ENCODE results near the gene CGB2. TPM values are rescaled to one million over a fixed set of nuclear protein-coding genes. Genes with fewer than 3 reads are reported as not detected.
A peak's percentile ranks its signal among the peaks of the same experiment; 100 is the strongest.
"Not testable (repeated sequence)": the region's sequence is repeated elsewhere in the genome, so short reads cannot be mapped to it uniquely, and the experiment has no call there.

Gene CGB2
- total RNA-seq, 1 donor from 2014 or later: not detected

GRCh38 chr19:49058562-49058961 is 26.9 kb downstream of the CGB2 start:
- ATAC-seq (no peak), DNase-seq (ENCODE audit: low spot score) (no peak)
- intact Hi-C loops (cut with DNase I): no loop called here

- intact Hi-C loops (cut with DNase I): no loop called here
- DNase-seq (ENCODE audit: low spot score) (no peak), ATAC-seq (no peak)
Observed at GRCh38 chr19:49059053-49059452, 27.4 kb downstream of the CGB2 start.

- ATAC-seq: no peak
- intact Hi-C loops (cut with DNase I): no loop called here
- no peak for DNase-seq (ENCODE audit: low spot score)
Observed at GRCh38 chr19:49061000-49061399, 29.3 kb downstream of the CGB2 start.

DNA sequence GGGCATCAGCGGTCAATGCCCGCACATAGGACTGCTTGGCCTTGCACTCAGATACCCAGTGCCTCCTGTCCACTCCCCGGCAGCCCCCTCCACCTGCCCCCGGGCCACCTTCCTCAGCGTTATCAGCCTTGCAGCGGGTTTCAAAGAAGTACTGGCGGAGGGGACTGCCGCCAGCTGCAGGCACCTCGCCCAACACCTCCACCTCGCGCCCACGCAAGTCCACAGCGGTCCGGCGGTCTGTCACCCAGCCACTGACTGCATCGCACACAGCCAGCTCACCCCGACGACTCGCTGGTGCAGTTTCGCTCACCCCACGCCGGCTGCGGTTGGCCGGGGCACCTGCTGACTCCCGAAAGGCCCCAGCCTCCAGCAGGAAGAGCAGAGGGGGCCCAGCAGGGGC is 29.8 kb downstream of the CGB2 start:
- intact Hi-C loops (cut with DNase I): no loop called here
- no peak for DNase-seq (ENCODE audit: low spot score)
- no peak for ATAC-seq

- no peak for DNase-seq (ENCODE audit: low spot score)
- intact Hi-C loops (cut with DNase I): no loop called here
- peak; percentile 17 for ATAC-seq
Observed at GRCh38 chr19:49064029-49064629, 32.4 kb downstream of the CGB2 start.

DNA sequence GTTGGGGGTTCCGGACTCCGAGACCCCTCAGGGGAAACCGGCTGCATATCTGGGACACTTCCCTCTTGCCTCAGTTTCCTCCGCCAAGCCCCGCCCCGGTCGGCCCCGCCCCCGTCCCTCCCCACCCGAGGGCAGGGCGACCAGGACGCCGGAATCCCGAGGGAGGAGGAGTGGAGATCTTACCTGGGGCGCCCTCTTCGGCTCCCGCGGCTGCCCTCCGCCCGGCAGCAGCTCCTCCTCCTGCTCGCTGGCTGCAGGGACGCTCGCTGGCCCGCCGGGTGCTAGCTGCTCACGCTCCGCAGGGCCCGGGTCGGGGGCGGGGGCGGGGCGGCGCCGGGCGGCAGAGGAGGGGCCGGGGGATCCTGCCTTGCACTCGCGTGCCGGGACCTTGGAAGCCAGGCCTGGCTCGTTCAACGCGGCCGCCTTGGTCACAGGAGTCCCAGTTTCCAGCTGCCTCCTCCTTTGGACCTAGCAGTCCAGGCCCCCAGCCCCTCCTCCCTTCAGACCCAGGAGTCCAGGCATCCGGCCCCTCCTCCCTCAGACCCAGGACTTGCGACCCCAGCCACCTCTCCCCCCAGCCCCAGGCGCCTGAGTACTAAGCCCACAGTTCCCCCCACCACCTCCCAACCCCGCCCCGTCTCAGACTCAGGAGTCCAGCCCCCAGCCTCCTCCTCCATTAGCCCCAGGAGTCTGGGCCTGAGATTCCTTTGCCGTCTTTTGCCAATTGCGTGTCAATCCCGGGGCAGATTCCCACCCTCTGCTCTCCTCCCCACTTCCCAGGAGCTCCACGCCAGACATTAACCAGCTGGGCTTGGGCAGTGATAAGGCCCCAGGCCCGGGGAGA is 33.3 kb downstream of the CGB2 start, which contains the start of gene NTF4:
Gene NTF4 (minus strand): TSS at position 51 of the 844 bp plus-strand sequence. CDS start 2,821 bp downstream, outside the sequence.
- no peak for DNase-seq (ENCODE audit: low spot score)
- intact Hi-C loops (cut with DNase I): no loop called here
- ATAC-seq: no peak

DNA sequence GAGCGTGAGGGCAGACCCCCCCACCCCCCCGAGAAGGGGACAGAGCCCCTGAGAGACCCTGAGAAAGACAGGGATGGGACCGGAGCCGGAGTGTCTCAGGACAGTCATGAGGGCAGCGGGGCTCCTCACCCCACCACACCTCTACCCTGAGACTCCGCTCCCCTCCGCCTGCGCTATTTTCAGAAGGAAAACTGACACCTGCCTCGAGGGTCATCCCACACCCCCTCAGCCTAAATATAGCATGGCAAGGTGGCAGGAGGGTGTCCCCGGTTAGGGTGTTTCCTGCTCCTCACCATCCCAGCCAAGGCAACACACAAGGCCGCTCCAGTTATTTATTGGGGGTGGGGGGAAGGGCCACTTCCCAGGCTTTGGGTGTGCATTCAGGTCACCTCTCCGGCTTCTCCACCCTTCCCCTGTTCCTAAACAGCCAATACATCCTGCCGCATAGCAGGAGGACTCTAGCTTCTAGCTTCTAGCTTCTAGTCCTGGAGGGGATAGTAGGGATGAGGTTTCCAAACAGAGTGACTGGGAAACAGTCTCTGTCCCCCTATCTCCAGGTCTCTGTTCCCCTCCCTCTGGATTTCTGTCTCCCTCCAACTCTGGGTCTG is 34.3 kb downstream of the CGB2 start:
- intact Hi-C loops (cut with DNase I): no loop called here
- no peak for ATAC-seq
- DNase-seq (ENCODE audit: low spot score): no peak

- intact Hi-C loops (cut with DNase I): no loop called here
- ATAC-seq (no peak), DNase-seq (ENCODE audit: low spot score) (no peak)
Observed at GRCh38 chr19:49067554-49067953, 35.9 kb downstream of the CGB2 start.

- intact Hi-C loops (cut with DNase I): no loop called here
- ATAC-seq: no peak
- DNase-seq (ENCODE audit: low spot score): no peak
Observed at GRCh38 chr19:49069026-49069425, 37.3 kb downstream of the CGB2 start.

DNA sequence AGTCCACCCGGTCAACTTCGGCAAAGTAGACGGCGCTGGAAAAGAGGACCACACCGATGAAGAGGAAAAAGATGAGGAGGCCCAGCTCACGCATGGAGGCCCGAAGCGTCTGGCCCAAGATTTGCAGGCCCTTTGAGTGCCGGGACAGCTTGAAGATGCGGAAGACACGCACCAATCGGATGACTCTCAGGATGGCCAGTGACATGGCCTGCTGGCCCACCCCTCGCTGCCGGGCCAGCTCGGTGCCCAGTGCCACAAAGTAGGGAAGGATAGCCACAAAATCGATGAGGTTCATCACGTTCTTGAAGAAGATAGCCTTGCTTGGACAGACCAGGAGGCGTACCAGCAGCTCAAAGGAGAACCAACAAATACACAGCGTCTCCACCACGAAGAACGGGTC is 38.7 kb downstream of the CGB2 start:
- DNase-seq (ENCODE audit: low spot score): no peak
- no peak for ATAC-seq
- intact Hi-C loops (cut with DNase I): no loop called here

DNA sequence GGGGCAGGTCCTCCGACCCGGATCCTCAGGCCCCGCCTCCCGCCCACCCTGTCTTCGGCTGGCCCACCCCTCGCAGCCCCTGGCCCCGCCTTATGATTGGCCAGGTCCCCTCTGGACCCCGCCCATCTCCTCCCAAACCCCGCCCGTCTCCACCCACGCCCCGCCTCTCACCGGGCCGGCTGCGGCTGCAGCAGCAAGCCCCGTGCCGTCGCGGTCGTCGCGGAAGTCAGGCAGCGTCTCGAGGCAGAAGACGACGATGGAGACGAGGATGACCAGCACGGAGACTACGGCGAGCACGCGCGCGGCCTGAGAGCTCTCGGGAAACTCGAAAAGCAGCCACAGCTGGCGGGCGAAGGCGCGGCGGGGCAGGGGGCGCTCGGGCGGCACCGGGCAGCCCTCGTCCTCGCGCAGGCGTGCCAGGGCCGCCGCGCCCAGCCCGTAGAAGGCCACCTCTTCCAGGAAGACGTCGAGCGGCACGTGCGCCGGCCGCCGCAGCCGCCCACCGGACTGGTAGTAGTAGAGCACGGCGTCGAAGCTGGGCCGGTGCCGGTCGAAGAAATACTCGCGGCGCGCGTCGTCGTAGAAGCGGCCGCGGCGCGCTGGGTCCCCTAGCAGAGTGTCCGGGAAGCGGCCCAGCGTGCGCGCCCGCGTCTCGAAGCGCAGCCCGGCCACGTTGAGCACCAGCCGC is 40.3 kb downstream of the CGB2 start:
- intact Hi-C loops (cut with DNase I): no loop called here
- DNase-seq (ENCODE audit: low spot score): no peak

GRCh38 chr19:49073514-49074378 is 42.1 kb downstream of the CGB2 start:
- intact Hi-C loops (cut with DNase I): no loop called here
- DNase-seq (ENCODE audit: low spot score) (no peak), ATAC-seq (peak; percentile 26)

More for the DNA sequence above, 40.3 kb downstream of the CGB2 start:
- no peak for ATAC-seq

GRCh38 chr19:49074869-49075268 is 43.2 kb downstream of the CGB2 start:
- intact Hi-C loops (cut with DNase I); ATAC-seq: not testable (repeated sequence)
- DNase-seq (ENCODE audit: low spot score): peak; percentile 81

GRCh38 chr19:49080392-49080791 is 48.7 kb downstream of the CGB2 start:
- intact Hi-C loops (cut with DNase I): loop anchor here (10.0 kb wide), 1 partner anchor 64 kb away; no protein-coding TSS in a partner anchor
- DNase-seq (ENCODE audit: low spot score) (no peak), ATAC-seq (no peak)

DNA sequence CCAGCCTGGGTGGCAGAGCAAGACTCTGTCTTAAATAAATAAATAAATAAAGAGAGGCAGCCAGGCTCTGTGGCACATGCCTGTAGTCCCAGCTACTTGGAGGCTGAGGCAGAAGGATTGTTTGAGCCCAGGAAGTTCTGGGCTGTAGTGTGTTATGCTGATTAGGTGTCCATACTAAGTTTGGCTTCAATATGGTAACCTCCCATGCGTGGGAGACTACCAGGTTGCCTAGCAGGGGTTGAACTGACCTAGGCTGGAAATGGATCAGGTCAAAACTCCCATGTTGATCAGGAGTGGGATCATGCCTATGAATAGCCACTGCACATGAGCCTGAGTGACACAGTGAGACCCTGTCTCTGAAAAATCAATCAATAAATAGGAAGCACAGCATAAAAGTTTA is 49.6 kb downstream of the CGB2 start:
- DNase-seq (ENCODE audit: low spot score) (no peak), ATAC-seq (no peak)
- intact Hi-C loops (cut with DNase I): loop anchor here (10.0 kb wide), 1 partner anchor 64 kb away; no protein-coding TSS in a partner anchor

Data from sciatic nerve (tissue), 2 donors.